IPS-20b (cell line): ENCODE measurements around the gene ATAD5.
A peak's percentile ranks its signal among the peaks of the same experiment; 100 is the strongest.

Experiments used
- H3K27ac ChIP-seq: one replicate; pipeline ENCODE4 v1.5.1; 2013; ENCODE audit warnings: low read length
- H3K27me3 ChIP-seq: 2 replicates; pipeline ENCODE4 v1.6.1; 2013; ENCODE audit warnings: mild to moderate bottlenecking, low read length, inconsistent platforms; ENCODE audit not compliant: insufficient read depth
- H3K36me3 ChIP-seq: 2 replicates; pipeline ENCODE4 v1.6.1; 2013; ENCODE audit warnings: low read depth, mild to moderate bottlenecking, inconsistent platforms, low read length, moderate library complexity; ENCODE audit not compliant: insufficient read depth
- H3K4me1 ChIP-seq: 2 replicates; pipeline ENCODE4 v1.6.1; 2013; ENCODE audit warnings: mild to moderate bottlenecking, control low read depth, inconsistent platforms, low read length, moderate library complexity; ENCODE audit not compliant: insufficient read depth
- H3K4me3 ChIP-seq: 2 replicates; pipeline ENCODE4 v1.5.1; 2013; ENCODE audit warnings: mild to moderate bottlenecking, low read length, inconsistent platforms
- H3K9ac ChIP-seq: 2 replicates; pipeline ENCODE4 v1.6.1; 2013; ENCODE audit warnings: low read depth, mild to moderate bottlenecking, inconsistent platforms, low read length, moderate library complexity
- H3K9me3 ChIP-seq: 2 replicates; pipeline ENCODE4 v1.6.1; 2013; ENCODE audit warnings: mild to moderate bottlenecking, low read depth, low read length, inconsistent platforms; ENCODE audit not compliant: insufficient read depth

The ATAD5 gene

DNA sequence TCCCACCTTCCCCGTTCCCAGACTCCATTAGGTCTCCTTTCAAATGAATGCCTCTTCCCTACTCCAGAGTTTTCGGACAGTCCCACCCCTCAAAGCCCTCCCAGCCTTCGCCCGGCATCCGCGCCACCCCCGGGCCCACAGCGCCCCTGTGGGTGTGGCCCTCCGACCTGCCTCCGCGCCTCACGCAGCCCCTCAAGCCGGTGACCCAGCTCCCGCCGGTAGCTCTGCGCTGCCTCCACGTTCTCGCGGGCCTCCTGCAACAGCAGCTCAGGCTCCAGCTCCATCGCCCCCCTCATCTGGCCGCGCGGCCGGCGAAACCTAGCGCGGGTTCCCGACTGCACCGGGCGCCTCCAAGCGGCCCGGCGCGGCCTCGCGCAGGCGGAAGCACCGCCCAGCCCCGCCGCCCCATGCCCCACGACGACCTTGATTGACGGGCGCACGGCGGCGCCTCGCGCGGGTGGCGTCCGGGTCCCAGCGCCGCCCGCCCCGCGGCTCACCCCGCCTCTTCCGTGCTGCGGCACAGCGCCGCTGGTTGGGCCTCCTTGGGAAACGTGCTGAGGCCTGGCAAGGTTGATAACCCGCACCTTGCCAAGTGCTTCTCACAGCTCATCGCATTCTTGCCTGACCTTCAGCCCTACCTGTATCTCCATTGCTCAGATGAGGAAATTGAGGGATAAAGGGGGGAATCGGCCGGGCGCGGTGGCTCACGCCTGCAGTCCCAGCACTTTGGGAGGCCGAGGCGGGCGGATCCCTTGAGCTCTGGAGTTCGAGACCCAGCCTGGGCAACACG, 7.2 kb upstream of the ATAD5 start, which contains the start of gene CRLF3:
TSS of gene CRLF3 (minus strand) at position 337 of the 790 bp plus-strand sequence. CDS start at position 296, 41 bp downstream.
- Histone ChIP-seq H3K9ac (peak within 1 kb of the TSS; percentile 97), H3K4me1 (no peaks in the 10 kb centered on the region), H3K4me3 (peak within 1 kb of the TSS; percentile 94), H3K36me3 (no peaks in the 10 kb centered on the region), H3K27ac (peak within 1 kb of the TSS; percentile 68), H3K27me3 (no peaks in the 10 kb centered on the region), H3K9me3 (no peaks in the 10 kb centered on the region)

DNA sequence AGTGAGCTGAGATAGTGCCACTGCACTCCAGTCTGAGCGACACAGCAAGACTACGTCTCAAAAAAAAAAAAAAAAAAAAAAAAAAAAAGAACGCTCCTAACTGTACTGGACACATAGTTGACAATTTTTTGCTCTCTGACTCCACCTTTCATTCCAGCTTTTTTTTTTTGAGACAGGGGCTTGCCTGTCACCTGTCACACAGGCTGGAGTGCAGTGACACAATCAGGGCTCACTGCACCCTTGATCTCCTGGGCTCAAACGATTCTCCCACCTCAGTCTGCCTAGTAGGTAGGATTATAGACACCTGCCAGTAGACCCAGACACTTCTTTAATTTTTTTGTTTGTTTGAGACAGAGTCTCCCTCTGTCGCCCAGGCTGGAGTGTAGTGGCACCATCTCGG, 4.7 kb upstream of the ATAD5 start:
- Histone ChIP-seq H3K36me3 (no peaks in the 10 kb centered on the region), H3K9ac (no peak overlapping the region), H3K4me3 (no peak overlapping the region), H3K9me3 (no peaks in the 10 kb centered on the region), H3K27ac (no peak overlapping the region), H3K4me1 (peaks cover 9% of the 10 kb centered on the region; the same call in 1 of the 2 replicates), H3K27me3 (no peaks in the 10 kb centered on the region)

DNA sequence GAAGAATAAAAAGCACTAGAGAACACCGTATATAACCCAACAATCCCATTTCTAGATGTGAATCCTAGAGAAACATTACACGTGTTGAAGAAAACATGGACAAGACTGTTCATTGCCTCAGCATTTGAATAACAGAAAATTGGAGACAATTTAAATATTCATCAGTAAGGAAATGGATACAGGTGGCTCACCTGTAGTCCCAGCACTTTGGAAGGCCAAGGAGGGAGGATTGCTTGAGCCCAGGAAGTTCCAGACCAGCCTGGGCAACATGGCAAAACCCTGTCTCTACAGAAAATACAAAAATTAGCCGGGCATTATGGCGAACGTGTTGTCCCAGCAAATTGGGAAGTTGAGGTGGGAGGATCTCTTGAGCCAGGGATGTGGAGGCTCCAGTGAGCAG, 2.7 kb upstream of the ATAD5 start:
- no peak overlapping the region for H3K4me3 ChIP-seq
- no peaks in the 10 kb centered on the region for H3K9me3 ChIP-seq
- H3K9ac ChIP-seq, result no peak overlapping the region
- peaks cover 1% of the 10 kb centered on the region; the same call in 1 of the 2 replicates for H3K36me3 ChIP-seq
- no peaks in the 10 kb centered on the region for H3K27me3 ChIP-seq
- H3K27ac ChIP-seq, result no peak overlapping the region
- peaks cover 12% of the 10 kb centered on the region; the same call in 1 of the 2 replicates for H3K4me1 ChIP-seq

DNA sequence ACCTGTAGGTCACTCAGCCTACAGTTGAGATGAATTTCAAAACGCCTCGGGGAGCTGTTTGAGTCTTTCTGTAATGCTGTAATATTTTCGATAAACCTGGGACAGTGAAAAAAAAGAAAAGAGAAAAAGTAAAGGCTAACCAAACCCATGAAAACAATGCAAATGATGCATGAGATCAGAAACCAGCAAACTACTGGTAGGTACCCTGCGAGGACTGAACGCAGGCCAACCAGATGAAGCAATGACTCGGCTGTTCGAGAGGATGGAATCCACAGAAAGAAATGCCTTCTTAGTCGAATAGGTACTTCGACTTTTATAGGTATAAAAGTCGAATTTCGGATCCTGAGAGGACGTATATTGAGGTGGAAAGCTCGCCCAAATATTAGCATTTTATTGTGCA, 509 bp upstream of the ATAD5 start:
- Histone ChIP-seq H3K27me3 (no peaks in the 10 kb centered on the region), H3K9me3 (no peaks in the 10 kb centered on the region), H3K27ac (peak overlapping the region; percentile 62), H3K4me1 (peaks cover 12% of the 10 kb centered on the region; the same call in 1 of the 2 replicates), H3K9ac (peak overlapping the region; percentile 96), H3K36me3 (peaks cover 21% of the 10 kb centered on the region; the same call in 1 of the 2 replicates), H3K4me3 (peak overlapping the region; percentile 96)

DNA sequence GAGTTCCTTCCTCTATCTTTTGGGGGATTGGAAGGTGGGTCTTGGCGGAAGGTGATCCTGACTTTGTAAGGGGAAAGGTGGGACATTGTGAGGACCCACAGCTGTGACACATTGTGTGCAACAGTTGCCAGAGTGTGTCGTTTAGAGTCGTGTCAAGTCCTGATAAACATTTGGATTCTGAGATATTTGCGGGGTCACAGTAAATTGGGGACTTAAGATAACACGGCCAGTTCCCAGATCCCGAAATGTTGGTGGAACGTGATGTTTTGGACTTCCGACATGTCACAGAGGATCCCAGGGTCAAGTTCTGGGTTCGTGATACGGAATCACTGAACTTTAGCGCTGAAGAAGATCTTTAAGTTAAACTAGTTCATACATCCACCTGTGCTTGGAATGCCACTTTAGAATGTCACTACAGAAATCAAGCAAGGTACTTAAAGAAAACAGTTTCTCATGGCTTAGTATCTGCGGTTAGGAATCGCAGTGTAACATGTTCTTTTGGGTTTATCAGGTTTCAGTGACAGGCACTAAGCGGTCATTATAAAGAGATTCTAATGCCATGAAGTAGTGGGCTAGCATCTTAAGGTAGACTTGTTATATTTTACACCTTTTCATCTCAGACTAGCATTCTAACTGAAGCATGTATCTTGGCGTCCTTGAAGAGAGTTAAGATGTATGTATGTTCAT, 815 bp downstream of the ATAD5 start:
- H3K27ac ChIP-seq, result peak overlapping the region; percentile 67
- peaks cover 32% of the 10 kb centered on the region for H3K36me3 ChIP-seq

DNA sequence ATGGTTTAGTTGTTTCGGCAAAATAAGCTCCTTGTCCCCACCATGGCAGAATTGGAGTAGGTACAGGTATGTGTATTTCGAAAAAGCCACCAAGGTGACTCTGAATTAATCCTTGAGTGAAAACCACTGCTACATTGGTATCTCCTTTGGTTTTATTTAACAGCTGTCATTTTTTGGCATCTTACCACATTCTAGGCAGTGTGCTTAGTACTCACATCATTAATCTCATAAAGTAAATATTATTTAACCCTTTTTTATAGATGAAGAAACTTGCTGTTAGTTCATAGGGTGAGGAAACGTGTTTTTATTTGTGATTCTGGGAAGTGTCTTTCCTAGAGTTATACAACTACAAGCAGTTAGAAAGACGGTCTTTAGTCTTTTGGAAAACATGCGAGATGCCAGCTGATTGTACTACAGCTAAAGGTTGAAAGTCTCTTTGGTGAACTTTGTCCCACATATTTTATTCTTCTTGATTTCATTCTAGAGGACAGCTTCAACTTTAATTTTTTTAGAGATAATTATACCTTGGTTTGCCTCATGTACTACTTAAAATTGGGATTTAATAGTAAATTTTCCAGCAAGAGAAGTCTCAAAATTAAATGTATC, 6.5 kb downstream of the ATAD5 start:
- Histone ChIP-seq H3K4me1 (no peaks in the 10 kb centered on the region; the same call in 1 of the 2 replicates), H3K36me3 (peaks cover 76% of the 10 kb centered on the region), H3K27me3 (no peaks in the 10 kb centered on the region), H3K27ac (no peak overlapping the region), H3K4me3 (no peak overlapping the region), H3K9me3 (no peaks in the 10 kb centered on the region), H3K9ac (no peak overlapping the region)

More for the DNA sequence above, 815 bp downstream of the ATAD5 start:
- H3K9me3 ChIP-seq, result no peaks in the 10 kb centered on the region
- peaks cover 12% of the 10 kb centered on the region; the same call in 1 of the 2 replicates for H3K4me1 ChIP-seq
- H3K4me3 ChIP-seq, result peak overlapping the region; percentile 96
- H3K9ac ChIP-seq, result peak overlapping the region; percentile 96
- H3K27me3 ChIP-seq, result no peaks in the 10 kb centered on the region

DNA sequence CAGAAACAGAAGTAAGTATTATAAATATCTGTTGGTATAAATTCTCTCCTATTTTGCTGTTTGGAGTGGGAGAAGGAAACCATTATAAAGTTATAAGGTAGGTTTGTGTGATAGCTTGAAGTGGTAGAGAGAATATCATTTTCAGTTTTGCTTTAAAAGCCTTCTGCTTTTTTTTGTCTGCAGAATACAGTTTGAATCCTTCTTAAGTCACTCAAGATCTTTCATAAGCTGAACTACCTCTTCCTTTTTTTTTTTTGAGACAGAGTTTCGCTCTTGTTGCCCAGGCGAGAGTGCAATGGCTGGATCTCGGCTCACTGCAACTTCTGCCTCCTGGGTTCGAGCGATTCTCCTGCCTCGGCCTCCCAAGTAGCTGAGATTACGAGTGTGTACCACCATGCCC, 9.0 kb downstream of the ATAD5 start:
- H3K9me3 ChIP-seq, result no peaks in the 10 kb centered on the region
- H3K36me3 ChIP-seq, result peaks cover 69% of the 10 kb centered on the region
- H3K9ac ChIP-seq, result no peak overlapping the region
- H3K4me1 ChIP-seq, result no peaks in the 10 kb centered on the region
- H3K27me3 ChIP-seq, result no peaks in the 10 kb centered on the region
- no peak overlapping the region for H3K4me3 ChIP-seq
- no peak overlapping the region for H3K27ac ChIP-seq

DNA sequence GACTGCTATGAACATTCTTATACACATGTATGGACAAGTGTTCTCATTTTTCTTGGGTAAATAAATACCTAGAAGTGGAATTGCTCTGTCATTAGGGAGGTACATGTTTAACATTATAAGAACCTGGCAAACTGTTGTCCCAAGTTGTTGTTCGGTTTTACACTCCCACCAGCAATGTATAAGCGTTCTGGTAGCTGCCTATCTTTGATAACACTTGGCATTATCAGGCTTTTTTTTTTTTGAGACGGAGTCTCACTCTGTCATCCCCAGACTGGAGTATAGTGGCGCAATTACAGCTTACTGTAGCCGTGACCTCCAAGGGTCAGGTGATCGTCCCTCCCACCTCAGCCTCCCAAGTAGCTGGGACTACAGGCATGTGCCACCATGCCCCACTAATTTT, 16.3 kb downstream of the ATAD5 start:
- Histone ChIP-seq H3K4me3 (no peak overlapping the region), H3K9ac (no peak overlapping the region), H3K36me3 (peaks cover 67% of the 10 kb centered on the region), H3K4me1 (no peaks in the 10 kb centered on the region), H3K27me3 (no peaks in the 10 kb centered on the region), H3K9me3 (no peaks in the 10 kb centered on the region), H3K27ac (no peak overlapping the region)

DNA sequence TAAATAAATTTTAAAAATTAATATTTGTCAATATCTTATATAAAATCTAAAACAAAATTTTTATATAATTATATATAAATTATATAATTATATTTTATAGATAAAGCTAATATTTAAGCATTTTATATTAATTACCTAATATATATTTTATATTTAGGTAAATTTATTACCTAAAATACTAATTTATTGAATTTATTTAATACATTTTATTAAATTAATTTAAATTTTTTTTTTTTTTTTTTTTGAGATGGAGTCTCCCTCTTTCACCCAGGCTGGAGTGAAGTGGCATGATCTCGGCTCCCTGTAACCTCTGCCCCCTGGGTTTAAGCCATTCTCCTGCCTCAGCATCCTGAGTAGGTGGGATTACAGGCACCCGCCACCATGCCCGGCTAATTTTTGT, 22.4 kb downstream of the ATAD5 start:
- Histone ChIP-seq H3K36me3 (peaks cover 81% of the 10 kb centered on the region), H3K4me3 (no peak overlapping the region), H3K9ac (no peak overlapping the region), H3K27me3 (no peaks in the 10 kb centered on the region), H3K9me3 (no peaks in the 10 kb centered on the region), H3K4me1 (no peaks in the 10 kb centered on the region), H3K27ac (no peak overlapping the region)

DNA sequence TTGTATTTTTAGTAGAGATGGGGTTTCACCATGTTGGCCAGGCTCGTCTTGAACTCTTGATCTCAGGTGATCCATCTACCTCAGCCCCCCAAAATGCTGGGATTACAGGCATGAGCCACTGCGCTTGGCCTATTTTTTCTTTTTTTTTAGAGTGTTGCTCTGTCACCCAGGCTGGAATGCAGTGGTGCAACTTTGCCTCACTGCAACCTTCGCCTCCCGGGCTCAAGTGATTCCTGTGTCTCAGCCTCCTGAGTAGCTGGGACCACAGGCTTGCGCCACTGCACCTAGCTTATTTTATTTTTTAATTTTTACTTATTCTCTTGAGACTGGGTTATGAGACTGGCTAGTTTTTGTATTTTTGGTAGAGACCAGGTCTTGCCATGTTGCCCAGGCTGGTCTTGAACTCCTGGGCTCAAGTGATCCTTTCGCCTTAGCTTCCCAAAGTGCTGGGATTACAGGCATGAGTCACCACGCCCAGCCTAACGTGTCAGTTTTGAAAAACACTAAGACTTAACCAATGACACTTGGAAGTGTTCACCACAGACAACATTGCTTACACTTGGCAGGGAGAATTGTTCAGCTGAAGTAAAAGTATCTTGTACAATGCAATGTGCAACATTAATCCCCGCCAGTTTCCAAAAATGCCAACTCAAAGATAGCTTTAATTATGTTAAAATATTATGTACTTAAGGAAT, 26.9 kb downstream of the ATAD5 start:
- Histone ChIP-seq H3K4me3 (no peak overlapping the region), H3K27ac (no peak overlapping the region), H3K4me1 (no peaks in the 10 kb centered on the region), H3K27me3 (no peaks in the 10 kb centered on the region), H3K9ac (no peak overlapping the region), H3K9me3 (no peaks in the 10 kb centered on the region), H3K36me3 (peaks cover 80% of the 10 kb centered on the region)

DNA sequence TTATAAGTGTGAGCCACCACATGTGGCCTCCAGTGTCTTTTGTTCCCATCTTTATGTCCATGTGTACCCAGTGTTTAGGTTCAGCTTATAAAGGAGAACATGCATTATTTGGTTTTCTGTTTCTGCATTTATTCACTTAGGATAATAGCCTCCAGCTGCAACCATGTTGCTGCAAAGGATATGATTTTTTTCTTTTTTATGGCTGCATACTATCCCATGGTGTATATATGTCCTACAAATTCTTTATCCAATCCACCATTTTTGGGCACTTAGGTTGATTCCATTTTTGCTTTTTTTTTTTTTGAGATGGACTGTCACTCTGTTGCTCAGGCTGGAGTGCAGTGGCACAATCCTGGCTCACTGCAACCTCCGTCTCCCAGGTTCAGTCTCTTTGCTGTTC, 32.9 kb downstream of the ATAD5 start:
- Histone ChIP-seq H3K36me3 (peaks cover 81% of the 10 kb centered on the region), H3K4me3 (no peak overlapping the region), H3K27me3 (no peaks in the 10 kb centered on the region), H3K9me3 (no peaks in the 10 kb centered on the region), H3K4me1 (no peaks in the 10 kb centered on the region), H3K27ac (no peak overlapping the region), H3K9ac (no peak overlapping the region)
